Measurements from ENCODE around the gene MTOR. TPM values are rescaled to one million over a fixed set of nuclear protein-coding genes. Genes with fewer than 3 reads are reported as not detected.
"Not testable (repeated sequence)": the region's sequence is repeated elsewhere in the genome, so short reads cannot be mapped to it uniquely, and the experiment has no call there.

MTOR gene
- total RNA-seq, 1 donor from 2014 or later, result 55.1 TPM

GRCh38 chr1:11182884-11183283, 79.5 kb downstream of the MTOR start:
- no peak for TF ChIP-seq CTCF (IDR thresholded peaks at IDR 0.05)
- no peaks in the 10 kb centered on the region for H3K4me1 Mint-ChIP-seq
- H3K36me3 Mint-ChIP-seq (ENCODE audit: low read depth), result peaks cover 75% of the 10 kb centered on the region
- intact Hi-C loops (cut with micrococcal nuclease), result no loop called here
- POLR2A ChIA-PET, result no interaction called here
- no peak for ATAC-seq (ENCODE audit: low read depth)
- no peaks in the 10 kb centered on the region for H3K9me3 Mint-ChIP-seq
- no peak overlapping the region for H3K4me3 Mint-ChIP-seq
- no peaks in the 10 kb centered on the region for H3K27me3 Mint-ChIP-seq
- no peak for DNase-seq
- H3K27ac Mint-ChIP-seq, result no peak overlapping the region
- CTCF ChIA-PET, result no interaction called here

- POLR2A ChIA-PET, result interaction anchor here (0.7 kb wide), 1 partner anchor 1492 kb away, joined by 5 read pairs; no protein-coding TSS in a partner anchor
- intact Hi-C loops (cut with micrococcal nuclease), result no loop called here
- H3K36me3 Mint-ChIP-seq (ENCODE audit: low read depth), result peaks cover 69% of the 10 kb centered on the region
Observed at GRCh38 chr1:11180342-11180744, 82.0 kb downstream of the MTOR start.

GRCh38 chr1:11179749-11180148, 82.6 kb downstream of the MTOR start:
- H3K9me3 Mint-ChIP-seq; H3K4me1 Mint-ChIP-seq; H3K4me3 Mint-ChIP-seq; CTCF ChIA-PET; intact Hi-C loops (cut with micrococcal nuclease); POLR2A ChIA-PET; ATAC-seq (ENCODE audit: low read depth); H3K27me3 Mint-ChIP-seq; DNase-seq; H3K27ac Mint-ChIP-seq: not testable (repeated sequence)
- peaks cover 63% of the 10 kb centered on the region for H3K36me3 Mint-ChIP-seq (ENCODE audit: low read depth)

More at GRCh38 chr1:11180342-11180744, 82.0 kb downstream of the MTOR start:
- Mint-ChIP-seq H3K4me3 (no peak overlapping the region), H3K9me3 (no peaks in the 10 kb centered on the region), H3K27ac (no peak overlapping the region), H3K4me1 (no peaks in the 10 kb centered on the region), H3K27me3 (no peaks in the 10 kb centered on the region)
- DNase-seq (no peak), ATAC-seq (ENCODE audit: low read depth) (no peak)
- TF ChIP-seq CTCF (IDR thresholded peaks at IDR 0.05), result no peak
- CTCF ChIA-PET, result no interaction called here

- no peak for ATAC-seq (ENCODE audit: low read depth)
- no peak for DNase-seq
- Mint-ChIP-seq H3K36me3 (ENCODE audit: low read depth) (peaks cover 60% of the 10 kb centered on the region), H3K4me1 (no peaks in the 10 kb centered on the region), H3K27me3 (no peaks in the 10 kb centered on the region), H3K9me3 (no peaks in the 10 kb centered on the region), H3K4me3 (no peak overlapping the region), H3K27ac (no peak overlapping the region)
- CTCF ChIA-PET, result no interaction called here
- TF ChIP-seq CTCF (IDR thresholded peaks at IDR 0.05), result no peak
- POLR2A ChIA-PET, result no interaction called here
- intact Hi-C loops (cut with micrococcal nuclease), result no loop called here
Observed at GRCh38 chr1:11179125-11179524, 83.2 kb downstream of the MTOR start.

GRCh38 chr1:11178021-11179015, 84.0 kb downstream of the MTOR start:
- H3K27ac Mint-ChIP-seq, result no peak overlapping the region
- H3K4me1 Mint-ChIP-seq, result no peaks in the 10 kb centered on the region
- ChIA-PET CTCF (no interaction called here), POLR2A (no interaction called here)
- no peak for TF ChIP-seq CTCF (IDR thresholded peaks at IDR 0.05)
- H3K9me3 Mint-ChIP-seq, result no peaks in the 10 kb centered on the region
- intact Hi-C loops (cut with micrococcal nuclease), result no loop called here
- ATAC-seq (ENCODE audit: low read depth) (no peak), DNase-seq (no peak)
- H3K36me3 Mint-ChIP-seq (ENCODE audit: low read depth), result peaks cover 58% of the 10 kb centered on the region
- H3K4me3 Mint-ChIP-seq, result no peak overlapping the region
- no peaks in the 10 kb centered on the region for H3K27me3 Mint-ChIP-seq

All from activated B cell treated with CpG ODN at 0.5 μM for 24 hours (primary cell).